NCI-H82 (cell line): ENCODE data around the gene FAM72A.
"Not testable (repeated sequence)": the region's sequence is repeated elsewhere in the genome, so short reads cannot be mapped to it uniquely, and the experiment has no call there.

Experiments
- DNase-seq: peaks from one replicate; lab custom pipeline; 2025; lab: John Stamatoyannopoulos, UW

FAM72A gene

GRCh38 chr1:206169794-206170193 lies 32.8 kb downstream of the FAM72A start:
- not testable (repeated sequence) for DNase-seq

GRCh38 chr1:206167350-206168029 lies 35.1 kb downstream of the FAM72A start:
- DNase-seq: not testable (repeated sequence)

- DNase-seq: no peak
Observed at GRCh38 chr1:206145771-206146290, 56.8 kb downstream of the FAM72A start.

- DNase-seq: no peak
Observed at GRCh38 chr1:206144605-206145004, 58.0 kb downstream of the FAM72A start.

GRCh38 chr1:206143537-206144172 lies 59.0 kb downstream of the FAM72A start:
- DNase-seq: peak; percentile 80

GRCh38 chr1:206142770-206143169 lies 59.9 kb downstream of the FAM72A start:
- DNase-seq: no peak

GRCh38 chr1:206142011-206142410 lies 60.6 kb downstream of the FAM72A start:
- no peak for DNase-seq

GRCh38 chr1:206136241-206136640 lies 66.4 kb downstream of the FAM72A start:
- DNase-seq: no peak
